Mesenchymal stem cell (in vitro differentiated cells and primary cell): ENCODE measurements around the gene CEBPZ.

Experiments
- DNase-seq: peaks from one replicate; pipeline ENCODE4 v3.0.0-alpha.2; 2013
- H2AFZ ChIP-seq: one replicate; pipeline ENCODE4 v1.6.1; 2013; ENCODE audit warnings: low read depth, mild to moderate bottlenecking, control low read depth, inconsistent platforms, low read length, moderate library complexity
- H2AK5ac ChIP-seq: 2 replicates; pipeline ENCODE4 v1.6.1; 2013; ENCODE audit warnings: low read length, moderate library complexity, mild to moderate bottlenecking, inconsistent platforms; ENCODE audit not compliant: severe bottlenecking
- H2BK120ac ChIP-seq: one replicate; pipeline ENCODE4 v1.6.1; 2013; ENCODE audit warnings: low read depth, mild to moderate bottlenecking, inconsistent platforms, low read length, moderate library complexity
- H2BK12ac ChIP-seq, 2 experiments: one replicate each; pipeline ENCODE4 v1.6.1; 2013; ENCODE audit warnings: inconsistent platforms in 2 of 2, low read length in 2 of 2, mild to moderate bottlenecking in 2 of 2, moderate library complexity in 2 of 2, control low read depth in 1 of 2
- H2BK15ac ChIP-seq: one replicate; pipeline ENCODE4 v1.6.1; 2013; ENCODE audit warnings: mild to moderate bottlenecking, low read depth, inconsistent platforms; ENCODE audit not compliant: poor library complexity, severe bottlenecking
- H2BK5ac ChIP-seq: 2 replicates; pipeline ENCODE4 v1.6.1; 2013; ENCODE audit warnings: low read depth, mild to moderate bottlenecking, low read length, control low read depth, inconsistent platforms; ENCODE audit not compliant: poor library complexity, severe bottlenecking
- H3K14ac ChIP-seq, 2 experiments: one replicate each; pipeline ENCODE4 v1.6.1; 2013; ENCODE audit warnings: inconsistent platforms in 2 of 2, low read length in 2 of 2, control low read depth in 1 of 2, mild to moderate bottlenecking in 1 of 2, moderate library complexity in 1 of 2
- H3K18ac ChIP-seq, 2 experiments: one replicate each; pipeline ENCODE4 v1.6.1; 2013; ENCODE audit warnings: inconsistent platforms in 2 of 2, low read length in 2 of 2, control low read depth in 1 of 2, low read depth in 1 of 2, mild to moderate bottlenecking in 1 of 2
- H3K23ac ChIP-seq, 2 experiments: one replicate each; pipeline ENCODE4 v1.6.1; 2013; ENCODE audit warnings: inconsistent platforms in 2 of 2, low read length in 2 of 2, mild to moderate bottlenecking in 2 of 2, moderate library complexity in 2 of 2, control low read depth in 1 of 2
- H3K27ac ChIP-seq: 2 replicates; pipeline ENCODE4 v1.5.1; 2013; ENCODE audit warnings: mild to moderate bottlenecking, moderate library complexity, low read length, control low read depth, inconsistent platforms; ENCODE audit not compliant: poor library complexity, severe bottlenecking
- H3K27me3 ChIP-seq, 2 experiments: 2 replicates each; pipeline versions ENCODE4 v1.6.1 to v1.7.0; 2013; ENCODE audit warnings: low read length in 2 of 2, mild to moderate bottlenecking in 2 of 2, moderate library complexity in 2 of 2, control low read depth in 1 of 2, inconsistent platforms in 1 of 2; ENCODE audit not compliant: control insufficient read depth in 1 of 2, insufficient read depth in 1 of 2
- H3K36me3 ChIP-seq, 2 experiments: 2 replicates each; pipeline versions ENCODE4 v1.6.1 to v1.7.0; 2013; ENCODE audit warnings: low read length in 2 of 2, control low read depth in 1 of 2, inconsistent platforms in 1 of 2, low read depth in 1 of 2, mild to moderate bottlenecking in 1 of 2; ENCODE audit not compliant: insufficient read depth in 2 of 2, control insufficient read depth in 1 of 2
- H3K4ac ChIP-seq, 2 experiments: one replicate each; pipeline ENCODE4 v1.6.1; 2013; ENCODE audit warnings: inconsistent platforms in 2 of 2, low read length in 2 of 2, mild to moderate bottlenecking in 2 of 2, moderate library complexity in 2 of 2, control low read depth in 1 of 2, low read depth in 1 of 2
- H3K4me1 ChIP-seq: 2 replicates; pipeline ENCODE4 v1.6.1; 2013; ENCODE audit warnings: low read depth, low read length, control low read depth; ENCODE audit not compliant: control insufficient read depth, insufficient read depth
- H3K4me2 ChIP-seq: 2 replicates; pipeline ENCODE4 v1.6.1; 2013; ENCODE audit warnings: low read length, mild to moderate bottlenecking, inconsistent platforms; ENCODE audit not compliant: poor library complexity, severe bottlenecking
- H3K4me3 ChIP-seq, 2 experiments: 2 replicates each; pipeline versions ENCODE4 v1.5.1 to v1.7.0; 2013; ENCODE audit warnings: low read length in 2 of 2, mild to moderate bottlenecking in 2 of 2, control low read depth in 1 of 2, low read depth in 1 of 2; ENCODE audit not compliant: insufficient read depth in 1 of 2
- H3K79me1 ChIP-seq: replicated peaks from 2 replicates; pipeline ENCODE4 v1.6.1; 2013; ENCODE audit warnings: mild to moderate bottlenecking, control low read depth, low read length, inconsistent platforms; ENCODE audit not compliant: poor library complexity, severe bottlenecking
- H3K9ac ChIP-seq: 2 replicates; pipeline ENCODE4 v1.7.0; 2013; ENCODE audit warnings: mild to moderate bottlenecking, low read length, moderate library complexity
- H3K9me3 ChIP-seq: 2 replicates; pipeline ENCODE4 v1.7.0; 2013; ENCODE audit warnings: mild to moderate bottlenecking, low read length; ENCODE audit not compliant: control insufficient read depth
- H4K8ac ChIP-seq: one replicate; pipeline ENCODE4 v1.6.1; 2013; ENCODE audit warnings: inconsistent platforms, mild to moderate bottlenecking, low read length, moderate library complexity
- H4K91ac ChIP-seq: one replicate; pipeline ENCODE4 v1.6.1; 2013; ENCODE audit warnings: mild to moderate bottlenecking, low read length, inconsistent platforms
- WGBS: methylation state at CpG from one replicate; pipeline ENCODE4 v1.1.7; 2013; ENCODE audit warnings: mixed read lengths; 5-methylcytosine and 5-hydroxymethylcytosine counted together

The CEBPZ gene

DNA sequence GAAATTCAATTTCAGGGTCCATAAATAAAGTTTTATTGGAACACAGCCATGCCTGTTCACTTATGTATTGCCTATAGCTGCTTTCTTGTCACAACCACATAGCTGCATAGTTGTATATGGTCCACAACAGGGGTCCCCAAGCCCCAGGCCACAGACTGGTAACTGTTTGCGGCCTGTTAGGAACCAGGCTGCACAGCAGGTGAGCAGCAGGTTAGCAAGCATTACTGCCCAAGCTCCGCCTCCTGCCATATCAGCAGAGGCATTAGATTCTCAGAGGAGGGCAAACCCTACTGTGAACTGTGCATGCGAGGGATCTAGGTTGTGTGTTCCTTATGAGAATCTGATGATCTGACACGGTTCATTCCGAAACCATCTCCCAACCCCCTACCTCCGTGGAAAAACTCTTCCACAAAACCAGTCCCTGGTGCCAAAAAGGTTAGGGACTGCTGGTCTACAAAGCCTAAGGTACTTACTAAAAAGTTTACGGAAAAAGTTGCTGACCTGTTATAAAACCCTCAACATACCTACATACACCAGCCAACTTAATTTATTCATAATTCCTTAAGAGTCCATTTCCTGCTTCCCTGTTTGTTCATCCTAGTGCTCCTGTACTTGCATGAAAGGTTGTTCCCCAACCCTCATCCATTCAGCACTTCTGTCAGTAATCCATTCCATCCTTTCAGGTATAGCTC lies 40.1 kb upstream of the CEBPZ start:
- Histone ChIP-seq H3K27ac (no peak overlapping the region), H2BK12ac (no peak overlapping the region), H4K8ac (no peak overlapping the region), H3K18ac (no peak overlapping the region), H3K36me3 (peaks cover 7 to 98% of the 10 kb centered on the region in 2 experiments), H3K27me3 (no peaks in the 10 kb centered on the region), H2BK15ac (no peak overlapping the region), H2BK120ac (no peak overlapping the region), H3K4me2 (no peak overlapping the region), H3K4me1 (no peaks in the 10 kb centered on the region), H3K79me1 (peaks cover 7% of the 10 kb centered on the region), H2BK5ac (no peak overlapping the region), H3K23ac (no peak overlapping the region), H4K91ac (no peak overlapping the region), H3K4ac (no peak overlapping the region), H3K14ac (no peak overlapping the region), H3K9me3 (no peaks in the 10 kb centered on the region), H2AFZ (no peak overlapping the region), H3K4me3 (no peak overlapping the region), H3K9ac (no peak overlapping the region), H2AK5ac (no peak overlapping the region)
- no peak for DNase-seq
- 92% methylated on average over 6 of the region's 7 CpGs for WGBS

DNA sequence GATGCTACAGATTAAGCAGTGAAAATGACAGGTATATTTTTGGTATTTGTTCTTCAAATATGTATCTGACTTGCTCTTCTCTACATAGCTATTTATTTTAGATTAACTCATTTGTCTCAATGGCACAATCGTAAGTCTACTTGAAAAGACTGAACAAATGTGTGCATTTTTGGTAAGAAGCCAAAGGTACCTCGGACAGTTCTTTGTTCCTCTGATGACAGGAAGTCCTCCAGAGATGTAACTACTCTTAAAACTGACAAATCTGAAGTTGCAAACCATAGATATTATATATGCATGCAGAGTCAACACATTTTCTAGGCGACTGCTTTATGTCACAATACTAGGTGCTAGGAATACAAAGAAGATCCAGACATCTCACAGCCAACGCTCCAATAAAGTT lies 36.7 kb upstream of the CEBPZ start:
- no peak overlapping the region for H4K91ac ChIP-seq

GRCh38 chr2:37267685-37268084 lies 36.3 kb upstream of the CEBPZ start:
- H4K91ac ChIP-seq = no peak overlapping the region
- H2BK5ac ChIP-seq = no peak overlapping the region
- no peak overlapping the region for H4K8ac ChIP-seq
- no peak overlapping the region for H3K18ac ChIP-seq
- no peaks in the 10 kb centered on the region for H3K27me3 ChIP-seq
- H3K23ac ChIP-seq = no peak overlapping the region
- H3K4me1 ChIP-seq = no peaks in the 10 kb centered on the region
- no peak overlapping the region for H2BK15ac ChIP-seq
- no peak overlapping the region for H3K14ac ChIP-seq
- no peak overlapping the region for H3K9ac ChIP-seq
- peaks cover 9 to 94% of the 10 kb centered on the region in 2 experiments for H3K36me3 ChIP-seq
- H3K4me2 ChIP-seq = no peak overlapping the region
- no peak overlapping the region for H3K4me3 ChIP-seq
- H3K4ac ChIP-seq = no peak overlapping the region
- H2AK5ac ChIP-seq = no peak overlapping the region
- no peaks in the 10 kb centered on the region for H3K9me3 ChIP-seq
- H2AFZ ChIP-seq = no peak overlapping the region
- no peak overlapping the region for H2BK12ac ChIP-seq
- peaks cover 4% of the 10 kb centered on the region for H3K79me1 ChIP-seq
- H3K27ac ChIP-seq = no peak overlapping the region
- no peak for DNase-seq
- no peak overlapping the region for H2BK120ac ChIP-seq

More for the DNA sequence above, 36.7 kb upstream of the CEBPZ start:
- Histone ChIP-seq H3K36me3 (peaks cover 9 to 96% of the 10 kb centered on the region in 2 experiments), H3K23ac (no peak overlapping the region), H3K27ac (no peak overlapping the region), H4K8ac (no peak overlapping the region), H2BK5ac (no peak overlapping the region), H2AK5ac (no peak overlapping the region), H2AFZ (no peak overlapping the region), H3K4me2 (no peak overlapping the region), H3K4ac (no peak overlapping the region), H3K27me3 (no peaks in the 10 kb centered on the region), H2BK120ac (no peak overlapping the region), H3K4me3 (no peak overlapping the region), H3K9ac (no peak overlapping the region), H3K18ac (no peak overlapping the region), H3K14ac (no peak overlapping the region), H3K79me1 (peaks cover 4% of the 10 kb centered on the region), H3K9me3 (no peaks in the 10 kb centered on the region), H2BK12ac (no peak overlapping the region), H2BK15ac (no peak overlapping the region), H3K4me1 (no peaks in the 10 kb centered on the region)
- WGBS = 98% methylated on average over 4 of the region's 4 CpGs
- no peak for DNase-seq

DNA sequence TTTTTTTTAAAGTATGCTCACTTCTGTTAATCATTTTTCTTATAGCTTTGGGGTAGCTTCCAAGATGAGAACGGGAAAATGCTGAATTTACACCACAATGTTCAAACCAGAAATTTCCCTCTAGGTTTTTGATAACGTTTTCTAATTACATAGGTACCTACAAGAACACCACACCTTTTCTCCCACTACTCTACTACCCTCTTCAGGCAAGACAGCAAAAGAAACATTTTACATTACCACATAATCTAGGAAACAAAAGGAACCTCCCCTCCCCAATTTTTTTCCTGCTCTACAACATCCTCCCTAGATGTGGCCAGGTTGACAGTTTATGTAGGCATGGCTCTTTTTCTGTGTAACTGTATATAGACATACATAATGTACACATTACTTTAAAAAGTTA lies 32.4 kb upstream of the CEBPZ start:
- H2BK120ac ChIP-seq = no peak overlapping the region
- peaks cover 5 to 93% of the 10 kb centered on the region in 2 experiments for H3K36me3 ChIP-seq
- H2BK15ac ChIP-seq = no peak overlapping the region
- no peak overlapping the region for H3K23ac ChIP-seq
- H3K14ac ChIP-seq = no peak overlapping the region
- H3K4me2 ChIP-seq = no peak overlapping the region
- no peak overlapping the region for H3K4ac ChIP-seq
- H3K4me3 ChIP-seq = no peak overlapping the region
- no peak overlapping the region for H3K18ac ChIP-seq
- H3K9ac ChIP-seq = no peak overlapping the region
- H2BK12ac ChIP-seq = no peak overlapping the region
- no peaks in the 10 kb centered on the region for H3K4me1 ChIP-seq
- H3K27me3 ChIP-seq = no peaks in the 10 kb centered on the region
- peaks cover 3% of the 10 kb centered on the region for H3K79me1 ChIP-seq
- H2AK5ac ChIP-seq = no peak overlapping the region
- no peak overlapping the region for H4K8ac ChIP-seq
- no peak overlapping the region for H2AFZ ChIP-seq
- no peak overlapping the region for H3K27ac ChIP-seq
- DNase-seq = no peak
- H3K9me3 ChIP-seq = no peaks in the 10 kb centered on the region
- no peak overlapping the region for H4K91ac ChIP-seq
- no peak overlapping the region for H2BK5ac ChIP-seq
- 93% methylated on average over 2 of the region's 2 CpGs for WGBS
